Chondrocyte (in vitro differentiated cells): Measurements from ENCODE around the gene RPIA. TPM values are rescaled to one million over a fixed set of nuclear protein-coding genes. Genes with fewer than 3 reads are reported as not detected.

Source experiments
- DNase-seq: peaks from one replicate; pipeline ENCODE4 v3.0.0; 2021; ENCODE audit warnings: mixed read lengths, low spot score
- H3K27ac Mint-ChIP-seq: one replicate; pipeline ENCODE4 v1.8.0; 2021; ENCODE audit warnings: mild to moderate bottlenecking, moderate library complexity, mixed read lengths; ENCODE audit not compliant: unreplicated experiment
- H3K27me3 Mint-ChIP-seq: 2 replicates; pipeline ENCODE4 v1.8.0; 2021; ENCODE audit warnings: low read depth, mixed read lengths
- H3K36me3 Mint-ChIP-seq: 2 replicates; pipeline ENCODE4 v1.8.0; 2021; ENCODE audit warnings: low read depth, mixed read lengths
- H3K4me1 Mint-ChIP-seq: 2 replicates; pipeline ENCODE4 v1.8.0; 2021; ENCODE audit warnings: low read depth, mild to moderate bottlenecking, mixed read lengths
- H3K4me3 Mint-ChIP-seq: one replicate; pipeline ENCODE4 v1.8.0; 2021; ENCODE audit warnings: mild to moderate bottlenecking, moderate library complexity, mixed read lengths; ENCODE audit not compliant: unreplicated experiment
- H3K9me3 Mint-ChIP-seq: 2 replicates; pipeline ENCODE4 v1.8.0; 2021; ENCODE audit warnings: low read depth, mixed read lengths
- CTCF ChIP-seq: fragments of 200-600 bp; sonication (generic); IDR thresholded peaks from 2 replicates; pipeline ENCODE4 v1.5.0; 2021; ENCODE audit warnings: antibody characterized with exemption, mild to moderate bottlenecking, moderate library complexity
- total RNA-seq: library from RNA; stranded (reverse); gene quantifications from 3 replicates; pipeline ENCODE4 v1.2.1, GENCODE V29; 2021

The RPIA gene
- total RNA-seq, 1 donor from 2014 or later, result 8.6 TPM

- Mint-ChIP-seq H3K36me3 (peaks cover 20% of the 10 kb centered on the region), H3K27me3 (no peaks in the 10 kb centered on the region), H3K4me3 (no peak overlapping the region), H3K4me1 (peaks cover 5% of the 10 kb centered on the region), H3K9me3 (no peaks in the 10 kb centered on the region), H3K27ac (no peak overlapping the region)
- no peak for DNase-seq
- TF ChIP-seq CTCF, result no peak
These were observed 45.9 kb downstream of the RPIA start for GRCh38 chr2:88737385-88737784.

GRCh38 chr2:88738271-88738670, 46.8 kb downstream of the RPIA start:
- Mint-ChIP-seq H3K9me3 (peaks cover 4% of the 10 kb centered on the region), H3K27ac (no peak overlapping the region), H3K36me3 (peaks cover 24% of the 10 kb centered on the region), H3K4me3 (no peak overlapping the region), H3K27me3 (no peaks in the 10 kb centered on the region), H3K4me1 (no peaks in the 10 kb centered on the region)
- TF ChIP-seq CTCF, result no peak
- DNase-seq, result no peak

- Mint-ChIP-seq H3K36me3 (peaks cover 41% of the 10 kb centered on the region), H3K27me3 (no peaks in the 10 kb centered on the region), H3K4me1 (no peaks in the 10 kb centered on the region), H3K27ac (no peak overlapping the region), H3K4me3 (no peak overlapping the region), H3K9me3 (peaks cover 21% of the 10 kb centered on the region)
- TF ChIP-seq CTCF, result peak; percentile 91
- no peak for DNase-seq
These were observed 48.6 kb downstream of the RPIA start for GRCh38 chr2:88739985-88740600.

- no peak for DNase-seq
- Mint-ChIP-seq H3K27ac (no peak overlapping the region), H3K27me3 (no peaks in the 10 kb centered on the region), H3K9me3 (peaks cover 31% of the 10 kb centered on the region), H3K36me3 (peaks cover 58% of the 10 kb centered on the region), H3K4me3 (no peak overlapping the region), H3K4me1 (peaks cover 6% of the 10 kb centered on the region)
- TF ChIP-seq CTCF, result no peak
These were observed 55.5 kb downstream of the RPIA start for GRCh38 chr2:88746929-88747490.

GRCh38 chr2:88747990-88748389, 56.5 kb downstream of the RPIA start:
- no peak overlapping the region for H3K27ac Mint-ChIP-seq
- H3K27me3 Mint-ChIP-seq, result no peaks in the 10 kb centered on the region
- no peak overlapping the region for H3K4me3 Mint-ChIP-seq
- H3K4me1 Mint-ChIP-seq, result peaks cover 6% of the 10 kb centered on the region
- H3K9me3 Mint-ChIP-seq, result peaks cover 30% of the 10 kb centered on the region
- peaks cover 57% of the 10 kb centered on the region for H3K36me3 Mint-ChIP-seq
- TF ChIP-seq CTCF, result no peak
- no peak for DNase-seq
